ENCODE data around the gene ATAD3A.
"Not testable (repeated sequence)": the region's sequence is repeated elsewhere in the genome, so short reads cannot be mapped to it uniquely, and the experiment has no call there.

The ATAD3A gene

DNA sequence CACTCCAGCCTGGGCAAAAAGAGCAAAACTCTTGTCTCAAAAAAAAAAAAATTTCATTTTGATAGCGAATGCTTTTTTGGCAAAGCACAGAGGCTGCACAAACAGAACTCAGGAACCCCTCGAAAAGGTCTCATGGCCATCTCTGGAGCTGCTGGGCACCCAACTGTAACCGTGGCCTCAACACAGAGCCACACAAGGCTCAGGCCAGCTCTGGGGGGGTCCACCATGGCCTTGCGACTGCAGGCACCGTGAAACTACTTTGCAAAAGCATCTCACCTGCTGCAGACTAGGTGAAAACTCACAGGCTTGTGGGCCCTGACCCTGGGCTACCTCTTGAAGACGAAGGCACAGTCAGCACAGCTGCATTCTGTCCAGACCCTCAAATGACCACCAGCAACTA lies 44.5 kb downstream of the ATAD3A start:
- H4K20me1 ChIP-seq (ENCODE audit: low read depth, low read length): no peaks in the 10 kb centered on the region
- H3K36me3 ChIP-seq (ENCODE audit: low read length): no peaks in the 10 kb centered on the region
- no peak for TF ChIP-seq EZH2phosphoT487 (conservative IDR thresholded peaks at IDR 0.05; ENCODE audit: low read length)
- TF ChIP-seq, protein P1, sequence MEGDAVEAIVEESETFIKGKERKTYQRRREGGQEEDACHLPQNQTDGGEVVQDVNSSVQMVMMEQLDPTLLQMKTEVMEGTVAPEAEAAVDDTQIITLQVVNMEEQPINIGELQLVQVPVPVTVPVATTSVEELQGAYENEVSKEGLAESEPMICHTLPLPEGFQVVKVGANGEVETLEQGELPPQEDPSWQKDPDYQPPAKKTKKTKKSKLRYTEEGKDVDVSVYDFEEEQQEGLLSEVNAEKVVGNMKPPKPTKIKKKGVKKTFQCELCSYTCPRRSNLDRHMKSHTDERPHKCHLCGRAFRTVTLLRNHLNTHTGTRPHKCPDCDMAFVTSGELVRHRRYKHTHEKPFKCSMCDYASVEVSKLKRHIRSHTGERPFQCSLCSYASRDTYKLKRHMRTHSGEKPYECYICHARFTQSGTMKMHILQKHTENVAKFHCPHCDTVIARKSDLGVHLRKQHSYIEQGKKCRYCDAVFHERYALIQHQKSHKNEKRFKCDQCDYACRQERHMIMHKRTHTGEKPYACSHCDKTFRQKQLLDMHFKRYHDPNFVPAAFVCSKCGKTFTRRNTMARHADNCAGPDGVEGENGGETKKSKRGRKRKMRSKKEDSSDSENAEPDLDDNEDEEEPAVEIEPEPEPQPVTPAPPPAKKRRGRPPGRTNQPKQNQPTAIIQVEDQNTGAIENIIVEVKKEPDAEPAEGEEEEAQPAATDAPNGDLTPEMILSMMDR (IDR thresholded peaks at IDR 0.05; ENCODE audit: insufficient read depth, low read length, poor library complexity, severe bottlenecking): no peak

GRCh38 chr1:1556961-1557360 lies 45.0 kb downstream of the ATAD3A start:
- H3K27me3 ChIP-seq (ENCODE audit: low read length); H3K9ac ChIP-seq (ENCODE audit: low read length); H3K27ac ChIP-seq (ENCODE audit: low read depth, low read length); H3K9me2 ChIP-seq (replicated peaks; ENCODE audit: insufficient read depth, low read length); H3K4me3 ChIP-seq (ENCODE audit: insufficient read depth, low read length, poor library complexity, severe bottlenecking); H3F3A ChIP-seq (ENCODE audit: insufficient read depth); H2AFZ ChIP-seq (ENCODE audit: low read depth, low read length, severe bottlenecking); H4K20me1 ChIP-seq (ENCODE audit: low read depth, low read length); H3K79me2 ChIP-seq (ENCODE audit: insufficient read depth, low read length); H3K4me2 ChIP-seq (ENCODE audit: low read depth, low read length, poor library complexity, severe bottlenecking); H3K36me3 ChIP-seq (ENCODE audit: low read length); H3K9me3 ChIP-seq (ENCODE audit: insufficient read depth, low read length): not testable (repeated sequence)

More for the DNA sequence above, 44.5 kb downstream of the ATAD3A start:
- no peak overlapping the region for H3K27ac ChIP-seq (ENCODE audit: low read depth, low read length)
- no peaks in the 10 kb centered on the region for H3K27me3 ChIP-seq (ENCODE audit: low read length)
- no peaks in the 10 kb centered on the region for H3K79me2 ChIP-seq (ENCODE audit: insufficient read depth, low read length)
- H3K9ac ChIP-seq (ENCODE audit: low read length): no peak overlapping the region
- no peak overlapping the region for H3K4me3 ChIP-seq (ENCODE audit: insufficient read depth, low read length, poor library complexity, severe bottlenecking)
- H3K9me3 ChIP-seq (ENCODE audit: insufficient read depth, low read length): no peaks in the 10 kb centered on the region
- no peak overlapping the region for H3K4me2 ChIP-seq (ENCODE audit: low read depth, low read length, poor library complexity, severe bottlenecking)
- H3K9me2 ChIP-seq (replicated peaks; ENCODE audit: insufficient read depth, low read length): no peaks in the 10 kb centered on the region
- H2AFZ ChIP-seq (ENCODE audit: low read depth, low read length, severe bottlenecking): no peak overlapping the region
- peaks cover 4% of the 10 kb centered on the region; the same call in 1 of the 2 replicates for H3F3A ChIP-seq (ENCODE audit: insufficient read depth)

DNA sequence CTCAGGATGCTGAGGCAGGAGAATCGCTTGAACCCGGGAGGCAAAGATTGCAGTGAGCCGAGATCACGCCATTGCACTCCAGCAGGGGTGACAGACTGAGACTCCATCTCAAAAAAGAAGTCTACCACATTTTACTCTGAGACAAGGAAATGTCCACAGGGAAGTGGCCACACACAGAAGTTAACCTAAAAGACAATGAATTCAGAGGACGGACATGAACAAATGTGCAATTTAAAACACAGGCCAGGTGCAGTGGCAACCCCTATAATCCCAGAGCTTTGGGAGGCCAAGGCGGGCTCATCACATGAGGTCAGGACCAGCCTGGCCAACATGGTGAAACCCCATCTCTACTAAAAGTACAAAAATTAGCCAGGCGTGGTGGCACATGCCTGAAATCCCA lies 45.7 kb downstream of the ATAD3A start:
- not testable (repeated sequence) for H3K27ac ChIP-seq (ENCODE audit: low read depth, low read length); H3K9me2 ChIP-seq (replicated peaks; ENCODE audit: insufficient read depth, low read length); H2AFZ ChIP-seq (ENCODE audit: low read depth, low read length, severe bottlenecking); H3K4me3 ChIP-seq (ENCODE audit: insufficient read depth, low read length, poor library complexity, severe bottlenecking); H3K27me3 ChIP-seq (ENCODE audit: low read length); H3K36me3 ChIP-seq (ENCODE audit: low read length); H3K4me2 ChIP-seq (ENCODE audit: low read depth, low read length, poor library complexity, severe bottlenecking); H3K9ac ChIP-seq (ENCODE audit: low read length); H3K9me3 ChIP-seq (ENCODE audit: insufficient read depth, low read length); H3K79me2 ChIP-seq (ENCODE audit: insufficient read depth, low read length); H3F3A ChIP-seq (ENCODE audit: insufficient read depth); H4K20me1 ChIP-seq (ENCODE audit: low read depth, low read length)

GRCh38 chr1:1558591-1558990 lies 46.6 kb downstream of the ATAD3A start:
- H3K4me3 ChIP-seq (ENCODE audit: insufficient read depth, low read length, poor library complexity, severe bottlenecking): no peak overlapping the region
- no peaks in the 10 kb centered on the region for H3K27me3 ChIP-seq (ENCODE audit: low read length)
- H3K79me2 ChIP-seq (ENCODE audit: insufficient read depth, low read length): no peaks in the 10 kb centered on the region; the same call in 1 of the 2 replicates
- no peaks in the 10 kb centered on the region for H4K20me1 ChIP-seq (ENCODE audit: low read depth, low read length)
- no peaks in the 10 kb centered on the region for H3K9me3 ChIP-seq (ENCODE audit: insufficient read depth, low read length)
- TF ChIP-seq, protein P1 (IDR thresholded peaks at IDR 0.05; ENCODE audit: insufficient read depth, low read length, poor library complexity, severe bottlenecking): no peak
- no peak for TF ChIP-seq EZH2phosphoT487 (conservative IDR thresholded peaks at IDR 0.05; ENCODE audit: low read length)
- no peaks in the 10 kb centered on the region for H3K9me2 ChIP-seq (replicated peaks; ENCODE audit: insufficient read depth, low read length)
- no peak overlapping the region for H3K9ac ChIP-seq (ENCODE audit: low read length)
- H3F3A ChIP-seq (ENCODE audit: insufficient read depth): peaks cover 4% of the 10 kb centered on the region; the same call in 1 of the 2 replicates
- H2AFZ ChIP-seq (ENCODE audit: low read depth, low read length, severe bottlenecking): no peak overlapping the region
- H3K36me3 ChIP-seq (ENCODE audit: low read length): no peaks in the 10 kb centered on the region
- H3K27ac ChIP-seq (ENCODE audit: low read depth, low read length): no peak overlapping the region
- H3K4me2 ChIP-seq (ENCODE audit: low read depth, low read length, poor library complexity, severe bottlenecking): no peak overlapping the region

Measured in SU-DHL-6 (cell line).